H9 (cell line): ENCODE measurements around the gene AATF. TPM values are rescaled to one million over a fixed set of nuclear protein-coding genes. Genes with fewer than 3 reads are reported as not detected.
A peak's percentile ranks its signal among the peaks of the same experiment; 100 is the strongest.

Experiments used
- DNase-seq: peaks from one replicate; pipeline ENCODE4 v3.0.0-alpha.2; 2017
- H2AFZ ChIP-seq: one replicate; pipeline ENCODE4 v1.6.1; 2013; ENCODE audit warnings: mild to moderate bottlenecking, low read length, control low read depth, moderate library complexity
- H2AK5ac ChIP-seq: 2 replicates; pipeline ENCODE4 v1.6.1; 2013; ENCODE audit warnings: low read length, control low read depth, mixed read lengths; ENCODE audit not compliant: insufficient read length
- H2BK120ac ChIP-seq: one replicate; pipeline ENCODE4 v1.6.1; 2013; ENCODE audit warnings: low read depth, mild to moderate bottlenecking, low read length, control low read depth, inconsistent platforms; ENCODE audit not compliant: poor library complexity, severe bottlenecking
- H2BK12ac ChIP-seq: 2 replicates; pipeline ENCODE4 v1.6.1; 2013; ENCODE audit warnings: low read length, control low read depth, mixed read lengths, low read depth; ENCODE audit not compliant: insufficient read length
- H2BK15ac ChIP-seq: 2 replicates; pipeline ENCODE4 v1.6.1; 2013; ENCODE audit warnings: low read depth, low read length, control low read depth
- H2BK20ac ChIP-seq: one replicate; pipeline ENCODE4 v1.6.1; 2013; ENCODE audit warnings: low read depth, mild to moderate bottlenecking, low read length, control low read depth, inconsistent platforms; ENCODE audit not compliant: poor library complexity, severe bottlenecking
- H2BK5ac ChIP-seq: 2 replicates; pipeline ENCODE4 v1.6.1; 2013; ENCODE audit warnings: low read length, control low read depth, mixed read lengths; ENCODE audit not compliant: insufficient read length
- H3K14ac ChIP-seq: 2 replicates; pipeline ENCODE4 v1.6.1; 2013; ENCODE audit warnings: low read length, control low read depth; ENCODE audit not compliant: insufficient read depth
- H3K18ac ChIP-seq: 2 replicates; pipeline ENCODE4 v1.6.1; 2013; ENCODE audit warnings: low read depth, mild to moderate bottlenecking, mixed read lengths, low read length, control low read depth; ENCODE audit not compliant: insufficient read length
- H3K23ac ChIP-seq: 2 replicates; pipeline ENCODE4 v1.6.1; 2013; ENCODE audit warnings: low read length, control low read depth, mixed read lengths, low read depth; ENCODE audit not compliant: insufficient read length
- H3K23me2 ChIP-seq: 2 replicates; pipeline ENCODE4 v1.6.1; 2013; ENCODE audit warnings: low read depth, mild to moderate bottlenecking, mixed read lengths, low read length, control low read depth; ENCODE audit not compliant: insufficient read length, poor library complexity, severe bottlenecking
- H3K27ac ChIP-seq: 2 replicates; pipeline ENCODE4 v1.5.1; 2013; ENCODE audit warnings: low read length, control low read depth, mixed read lengths, low read depth; ENCODE audit not compliant: insufficient read length
- H3K27me3 ChIP-seq: 2 replicates; pipeline ENCODE4 v1.6.1; 2013; ENCODE audit warnings: low read length, control low read depth, inconsistent platforms; ENCODE audit not compliant: insufficient read depth
- H3K4ac ChIP-seq: 2 replicates; pipeline ENCODE4 v1.6.1; 2013; ENCODE audit warnings: low read depth, mild to moderate bottlenecking, control low read depth, inconsistent platforms, low read length, moderate library complexity
- H3K4me1 ChIP-seq: 2 replicates; pipeline ENCODE4 v1.6.1; 2013; ENCODE audit warnings: low read length, control low read depth, inconsistent platforms; ENCODE audit not compliant: insufficient read depth
- H3K4me2 ChIP-seq: 2 replicates; pipeline ENCODE4 v1.6.1; 2013; ENCODE audit warnings: low read length, control low read depth, mixed read lengths; ENCODE audit not compliant: insufficient read length, insufficient read depth
- H3K56ac ChIP-seq: 2 replicates; pipeline ENCODE4 v1.6.1; 2013; ENCODE audit warnings: low read depth, mild to moderate bottlenecking, mixed read lengths, low read length, control low read depth; ENCODE audit not compliant: insufficient read length
- H3K79me1 ChIP-seq: 2 replicates; pipeline ENCODE4 v1.6.1; 2013; ENCODE audit warnings: low read depth, mild to moderate bottlenecking, moderate library complexity, low read length, control low read depth, inconsistent platforms; ENCODE audit not compliant: insufficient read depth, poor library complexity, severe bottlenecking
- H3K79me2 ChIP-seq: 2 replicates; pipeline ENCODE4 v1.6.1; 2013; ENCODE audit warnings: low read length, control low read depth, inconsistent platforms; ENCODE audit not compliant: insufficient read depth
- H3K9ac ChIP-seq: 2 replicates; pipeline ENCODE4 v1.6.1; 2013; ENCODE audit warnings: low read length, control low read depth, mixed read lengths; ENCODE audit not compliant: insufficient read length; ENCODE audit errors: extremely low read depth
- H3K9me3 ChIP-seq: one replicate; pipeline ENCODE4 v1.6.1; 2013; ENCODE audit warnings: low read depth, low read length, inconsistent platforms; ENCODE audit not compliant: control insufficient read depth
- H3T11ph ChIP-seq: one replicate; pipeline ENCODE4 v1.6.1; 2013; ENCODE audit warnings: mild to moderate bottlenecking, low read length, control low read depth, inconsistent platforms
- H4K20me1 ChIP-seq: one replicate; pipeline ENCODE4 v1.6.1; 2013; ENCODE audit not compliant: control insufficient read depth, insufficient read length, insufficient read depth
- H4K5ac ChIP-seq: 2 replicates; pipeline ENCODE4 v1.6.1; 2013; ENCODE audit warnings: low read depth, mild to moderate bottlenecking, mixed read lengths, low read length, control low read depth; ENCODE audit not compliant: insufficient read length
- H4K8ac ChIP-seq: replicated peaks from 2 replicates; pipeline ENCODE4 v1.6.1; 2013; ENCODE audit warnings: low read length, control low read depth, mixed read lengths, low read depth; ENCODE audit not compliant: insufficient read length
- H4K91ac ChIP-seq: 2 replicates; pipeline ENCODE4 v1.6.1; 2013; ENCODE audit warnings: low read depth, mild to moderate bottlenecking, moderate library complexity, mixed read lengths, low read length, control low read depth; ENCODE audit not compliant: insufficient read length
- H3K27ac Mint-ChIP-seq, 3 experiments: 2 replicates in 2 of 3; 3 replicates in 1 of 3; pipeline ENCODE4 v1.8.0; 2020 to 2021; ENCODE audit warnings: mixed read lengths in 3 of 3, mild to moderate bottlenecking in 1 of 3, moderate library complexity in 1 of 3
- H3K27me3 Mint-ChIP-seq: 2 replicates; pipeline ENCODE4 v1.8.0; 2021; ENCODE audit warnings: low read depth, mild to moderate bottlenecking, moderate library complexity, mixed read lengths
- H3K36me3 Mint-ChIP-seq, 3 experiments: 2 replicates in 2 of 3; 3 replicates in 1 of 3; pipeline ENCODE4 v1.8.0; 2020 to 2021; ENCODE audit warnings: low read depth in 3 of 3, mixed read lengths in 3 of 3; ENCODE audit not compliant: insufficient read depth in 1 of 3
- H3K4me1 Mint-ChIP-seq, 2 experiments: 2 replicates each; pipeline ENCODE4 v1.8.0; 2020; ENCODE audit warnings: mixed read lengths in 2 of 2
- H3K4me3 Mint-ChIP-seq, 2 experiments: 2 replicates in 1 of 2; 3 replicates in 1 of 2; pipeline ENCODE4 v1.8.0; 2020 to 2021; ENCODE audit warnings: mild to moderate bottlenecking in 2 of 2, mixed read lengths in 2 of 2, moderate library complexity in 1 of 2
- H3K9me3 Mint-ChIP-seq, 2 experiments: 2 replicates in 1 of 2; 3 replicates in 1 of 2; pipeline ENCODE4 v1.8.0; 2020; ENCODE audit warnings: mild to moderate bottlenecking in 2 of 2, mixed read lengths in 2 of 2, moderate library complexity in 1 of 2
- CTCF ChIP-seq: fragments of 200-600 bp; sonication (generic); conservative IDR thresholded peaks from 3 replicates; pipeline ENCODE4 v1.8.0; 2021; ENCODE audit warnings: antibody characterized with exemption, mild to moderate bottlenecking
- total RNA-seq: library from RNA; stranded (reverse); gene quantifications from 2 replicates; pipeline ENCODE4 v1.2.1, GENCODE V29; 2021

The AATF gene
- total RNA-seq, 1 experiment from 2014 or later: 69.6 TPM

DNA sequence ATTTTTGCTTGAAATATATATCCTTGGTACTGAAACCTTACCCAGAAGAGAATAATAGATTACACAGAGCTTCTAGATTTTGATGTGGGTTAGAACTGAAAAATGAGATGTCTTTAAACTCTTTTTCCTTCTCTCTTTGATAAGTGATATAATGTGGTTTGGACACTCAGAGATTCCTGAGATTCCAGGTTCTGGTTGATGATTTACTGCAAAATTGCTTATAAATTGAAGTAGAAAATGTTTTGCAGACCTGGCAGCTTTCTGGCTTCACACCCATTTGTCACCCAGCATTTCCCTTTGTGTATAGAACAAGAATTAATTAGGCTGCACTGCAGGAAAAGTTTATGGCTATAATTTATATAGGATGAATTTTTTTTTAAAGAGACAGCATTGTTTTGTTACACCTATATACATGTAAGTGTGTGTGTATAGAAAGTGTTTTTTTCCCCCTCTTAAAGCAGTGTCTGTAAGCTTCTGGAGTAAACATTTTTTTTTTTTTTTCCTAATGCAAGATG, 23.5 kb downstream of the AATF start:
- Histone ChIP-seq H2AK5ac (no peak overlapping the region), H3K56ac (no peak overlapping the region), H2BK15ac (no peak overlapping the region), H3K4ac (no peak overlapping the region), H3K27me3 (no peaks in the 10 kb centered on the region), H3K4me1 (no peaks in the 10 kb centered on the region), H4K91ac (no peak overlapping the region), H2BK120ac (no peak overlapping the region), H3K9me3 (no peaks in the 10 kb centered on the region), H2BK5ac (no peak overlapping the region), H3K9ac (no peak overlapping the region), H2BK20ac (no peak overlapping the region), H3K14ac (no peak overlapping the region), H3K79me2 (no peaks in the 10 kb centered on the region), H3K23ac (no peak overlapping the region), H2BK12ac (no peak overlapping the region), H3K18ac (no peak overlapping the region), H4K8ac (no peak overlapping the region), H4K5ac (no peak overlapping the region), H4K20me1 (no peaks in the 10 kb centered on the region), H2AFZ (no peak overlapping the region), H3K27ac (no peak overlapping the region), H3K79me1 (peaks cover 2% of the 10 kb centered on the region), H3K23me2 (no peaks in the 10 kb centered on the region), H3T11ph (no peak overlapping the region), H3K4me2 (no peak overlapping the region)
- H3K9me3 Mint-ChIP-seq: no peaks in the 10 kb centered on the region
- H3K4me1 Mint-ChIP-seq: peaks cover 11 to 18% of the 10 kb centered on the region in 2 experiments
- no peak for TF ChIP-seq CTCF
- no peak for DNase-seq
- H3K27me3 Mint-ChIP-seq: no peaks in the 10 kb centered on the region
- peak overlapping the region; percentile 7 to 90 (median 38); a peak in 3 of 7 replicates for H3K27ac Mint-ChIP-seq
- H3K4me3 Mint-ChIP-seq: no peak overlapping the region
- H3K36me3 Mint-ChIP-seq: peaks cover 10 to 24% (median 24%) of the 10 kb centered on the region in 3 experiments; a peak in 6 of 7 replicates
